Adrenal gland (tissue), 12 donors: ENCODE data around the gene CFLAR. TPM values are rescaled to one million over a fixed set of nuclear protein-coding genes. Genes with fewer than 3 reads are reported as not detected.

Source experiments
- DNase-seq, 7 donors: peaks; one replicate each; pipeline ENCODE4 v3.0.0-alpha.2; 2019 to 2020
- H3K27ac ChIP-seq, 5 donors: fragments of 200-600 bp; sonication (generic) in 4 of 5; 1 replicate in 3 of 5; 2 replicates in 2 of 5; pipeline versions ENCODE4 v1.5.1 to v1.8.0; 2016 to 2020; ENCODE audit warnings: mild to moderate bottlenecking in 1 of 5
- H3K27me3 ChIP-seq: fragments of 200-600 bp; 2 replicates; pipeline ENCODE4 v1.8.0; 2021
- H3K36me3 ChIP-seq, 2 donors: fragments of 200-600 bp; replicated peaks in 1 of 2; 1 replicate in 1 of 2; 2 replicates in 1 of 2; pipeline versions ENCODE4 v1.5.1 to v1.8.0; 2018 to 2022
- H3K4me1 ChIP-seq, 2 donors: fragments of 200-600 bp; replicated peaks in 1 of 2; 1 replicate in 1 of 2; 2 replicates in 1 of 2; pipeline versions ENCODE4 v1.5.1 to v1.8.0; 2018 to 2021
- H3K4me3 ChIP-seq, 4 donors: fragments of 200-600 bp; sonication (generic) in 3 of 4; one replicate each; pipeline ENCODE4 v1.5.1; 2016 to 2018
- H3K9me3 ChIP-seq, 3 donors: fragments of 200-600 bp; sonication (generic) in 1 of 3; replicated peaks in 1 of 3; 1 replicate in 2 of 3; 2 replicates in 1 of 3; pipeline versions ENCODE4 v1.5.1 to v1.8.0; 2016 to 2021
- POLR2A ChIP-seq, 2 donors: fragments of 450-650 bp; IDR thresholded peaks; one replicate each; pipeline ENCODE4 v1.6.1; 2017; ENCODE audit warnings: antibody characterized with exemption in 2 of 2, mild to moderate bottlenecking in 2 of 2, moderate library complexity in 1 of 2
- WGBS, 4 donors: extraction: QIAGEN DNeasy Blood & Tissue Kit in 2 of 4; methylation state at CpG; one replicate each; pipeline versions ENCODE4 v1.1.5 to v1.1.7; 2013 to 2017; 5-methylcytosine and 5-hydroxymethylcytosine counted together
- intact Hi-C, 2 donors: fragments of 100-400 bp; cut with DNase I; formaldehyde crosslinking; loops; one replicate each; pipeline versions ENCODE4 v1.14.1 to v1.15.0; 2022 to 2023
- polyA plus RNA-seq, 3 donors: library from polyadenylated mRNA; stranded (reverse); fragments of 200-250 nt in 2 of 3; fragments of 350-450 nt in 1 of 3; fragmentation: Illumina TruSeq in 1 of 3; extraction: RNeasy Lipid Tissue Mini Kit (QIAGEN cat#74804) in 1 of 3; gene quantifications; one replicate each; pipeline ENCODE4 v1.2.3, GENCODE V29; 2013 to 2014
- total RNA-seq, 9 donors: library from RNA; depleted of rRNA in 4 of 9; stranded (reverse); fragments of >200 nt in 4 of 9; fragments of 120-200 nt in 1 of 9; fragmentation: NEBNext Ultra II Directional in 1 of 9; extraction: Animal tissue kit (Norgen Biotek cat#: 25700) in 1 of 9; gene quantifications; one replicate each; pipeline versions ENCODE4 v1.1.0 to v1.2.4, GENCODE V29; 2013 to 2023
- TF ChIP-seq, protein P1 (sequence below), 6 experiments: fragments of 450-650 bp in 4 of 6; fragments of 200-600 bp in 2 of 6; sonication (generic) in 1 of 6; IDR thresholded peaks; 1 replicate in 5 of 6; 2 replicates in 1 of 6; pipeline versions ENCODE4 v1.5.1 to v1.8.0; 2016 to 2021; ENCODE audit warnings: antibody characterized with exemption in 6 of 6, mild to moderate bottlenecking in 2 of 6, moderate library complexity in 1 of 6
- donor health status: healthy with polysubstance abuse.
- donor health status: Bipolar disorder and iron deficiency.
- donor health status: DM: yes; HTN: yes; CAD: no.
- donor health status: DM: no; HTN: no; CAD: no.
- donor health status: DM: no; HTN: no; CAD: no.
- donor health status: DM: yes; HTN: yes; CAD: no.

The CFLAR gene
- total and polyA plus RNA-seq, 12 donors = 47.1 to 267 (median 91.8) TPM

GRCh38 chr2:201152517-201152916 lies 36.6 kb downstream of the CFLAR start:
- 92 to 100% (median 98%) methylated on average over 1 of the region's 1 CpG for WGBS, 4 donors
- intact Hi-C loops = loop anchor here in 1 of 2 donors (10.0 kb wide), 1 partner anchor 188 kb away; the partner anchor contains the start of gene ORC2
- peak in 1 of 7 donors; percentile 14 for DNase-seq
- no peak overlapping the region for H3K4me3 ChIP-seq
- H3K36me3 ChIP-seq = peaks cover 0 to 62% of the 10 kb centered on the region in 2 donors
- H3K9me3 ChIP-seq = no peaks in the 10 kb centered on the region
- no peaks in the 10 kb centered on the region for H3K27me3 ChIP-seq
- peak overlapping the region; percentile 17 to 92 (median 87) for H3K27ac ChIP-seq
- peaks cover 30 to 75% of the 10 kb centered on the region in 2 donors for H3K4me1 ChIP-seq
- TF ChIP-seq POLR2A (IDR thresholded peaks at IDR 0.05) = no peak
- TF ChIP-seq, protein P1, sequence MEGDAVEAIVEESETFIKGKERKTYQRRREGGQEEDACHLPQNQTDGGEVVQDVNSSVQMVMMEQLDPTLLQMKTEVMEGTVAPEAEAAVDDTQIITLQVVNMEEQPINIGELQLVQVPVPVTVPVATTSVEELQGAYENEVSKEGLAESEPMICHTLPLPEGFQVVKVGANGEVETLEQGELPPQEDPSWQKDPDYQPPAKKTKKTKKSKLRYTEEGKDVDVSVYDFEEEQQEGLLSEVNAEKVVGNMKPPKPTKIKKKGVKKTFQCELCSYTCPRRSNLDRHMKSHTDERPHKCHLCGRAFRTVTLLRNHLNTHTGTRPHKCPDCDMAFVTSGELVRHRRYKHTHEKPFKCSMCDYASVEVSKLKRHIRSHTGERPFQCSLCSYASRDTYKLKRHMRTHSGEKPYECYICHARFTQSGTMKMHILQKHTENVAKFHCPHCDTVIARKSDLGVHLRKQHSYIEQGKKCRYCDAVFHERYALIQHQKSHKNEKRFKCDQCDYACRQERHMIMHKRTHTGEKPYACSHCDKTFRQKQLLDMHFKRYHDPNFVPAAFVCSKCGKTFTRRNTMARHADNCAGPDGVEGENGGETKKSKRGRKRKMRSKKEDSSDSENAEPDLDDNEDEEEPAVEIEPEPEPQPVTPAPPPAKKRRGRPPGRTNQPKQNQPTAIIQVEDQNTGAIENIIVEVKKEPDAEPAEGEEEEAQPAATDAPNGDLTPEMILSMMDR (IDR thresholded peaks at IDR 0.05) = no peak

DNA sequence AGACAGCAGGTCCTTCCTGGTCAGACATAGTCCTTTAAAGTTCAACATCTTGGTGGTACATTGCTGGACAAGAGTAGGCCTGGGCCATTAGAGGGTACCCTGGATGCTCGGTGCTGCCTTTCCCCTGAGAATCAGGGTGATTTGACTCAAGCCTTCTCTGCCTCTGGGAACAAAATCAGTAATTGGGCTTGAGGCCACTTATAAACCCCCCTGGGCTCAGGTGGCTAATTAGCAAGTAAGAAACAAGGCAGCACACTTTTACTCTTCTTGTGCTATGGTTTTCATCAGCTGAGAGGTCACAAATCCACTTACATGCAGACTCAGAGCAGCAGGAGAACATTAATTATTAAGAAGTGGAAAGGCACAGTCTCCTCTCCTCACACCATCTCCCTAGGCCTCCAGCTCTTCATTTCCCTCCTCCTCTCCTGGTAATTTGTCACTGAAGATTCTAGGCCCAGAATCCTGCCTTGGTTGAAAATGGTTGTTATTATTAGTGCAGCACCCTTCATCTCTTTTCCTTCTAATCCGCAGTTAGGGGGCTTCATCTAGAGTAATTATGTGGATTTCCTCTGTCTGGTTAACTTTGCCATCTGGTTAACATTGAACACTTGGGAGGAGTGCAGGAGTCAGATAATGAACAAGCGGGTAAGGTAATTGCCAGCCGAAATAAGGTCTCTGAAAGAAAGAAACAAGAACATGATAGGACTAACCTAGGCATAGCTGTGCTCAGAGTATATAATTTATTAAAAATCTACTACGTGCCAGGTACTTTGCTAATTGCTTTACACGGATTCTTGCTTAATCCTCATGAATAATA lies 37.2 kb downstream of the CFLAR start:
- 84 to 93% (median 89%) methylated on average over 5 to 6 of the region's 6 CpGs for WGBS, 4 donors
- intact Hi-C loops = loop anchor here in 1 of 2 donors (10.0 kb wide), 1 partner anchor 188 kb away; the partner anchor contains the start of gene ORC2
- Histone ChIP-seq H3K4me3 (no peak overlapping the region), H3K9me3 (no peaks in the 10 kb centered on the region), H3K4me1 (peaks cover 36 to 78% of the 10 kb centered on the region in 2 donors), H3K27ac (peak overlapping the region in 3 of 5 donors; percentile 86 to 92 (median 87)), H3K27me3 (no peaks in the 10 kb centered on the region), H3K36me3 (peaks cover 0 to 64% of the 10 kb centered on the region in 2 donors)
- no peak for TF ChIP-seq POLR2A (IDR thresholded peaks at IDR 0.05)
- TF ChIP-seq, protein P1 (IDR thresholded peaks at IDR 0.05) = no peak
- DNase-seq = no peak

GRCh38 chr2:201154615-201155399 lies 38.8 kb downstream of the CFLAR start:
- WGBS, 4 donors = 80 to 87% (median 82%) methylated on average over 9 of the region's 9 CpGs
- DNase-seq = no peak
- TF ChIP-seq, protein P1 (IDR thresholded peaks at IDR 0.05) = no peak
- TF ChIP-seq POLR2A (IDR thresholded peaks at IDR 0.05) = no peak
- intact Hi-C loops = loop anchor here in 1 of 2 donors (5.0 to 10.0 kb wide), 3 partner anchors 38 to 190 kb away; partner anchors contain the start of genes CFLAR, HYCC2, NDUFB3 and ORC2
- H3K27me3 ChIP-seq = no peaks in the 10 kb centered on the region
- H3K9me3 ChIP-seq = no peaks in the 10 kb centered on the region
- H3K4me3 ChIP-seq = no peak overlapping the region
- H3K36me3 ChIP-seq = peaks cover 0 to 63% of the 10 kb centered on the region in 2 donors
- H3K4me1 ChIP-seq = peaks cover 34 to 70% of the 10 kb centered on the region in 2 donors
- peak overlapping the region in 4 of 5 donors; percentile 3 to 82 (median 39) for H3K27ac ChIP-seq

GRCh38 chr2:201156036-201156435 lies 40.1 kb downstream of the CFLAR start:
- Histone ChIP-seq H3K36me3 (peaks cover 0 to 70% of the 10 kb centered on the region in 2 donors), H3K27me3 (no peaks in the 10 kb centered on the region), H3K4me3 (no peak overlapping the region), H3K27ac (peak overlapping the region in 2 of 5 donors; percentile 82 to 86), H3K9me3 (no peaks in the 10 kb centered on the region), H3K4me1 (peaks cover 22 to 57% of the 10 kb centered on the region in 2 donors)
- intact Hi-C loops = loop anchor here in 1 of 2 donors (5.0 to 10.0 kb wide), 3 partner anchors 39 to 191 kb away; partner anchors contain the start of genes CFLAR, HYCC2, NDUFB3 and ORC2
- 68 to 86% (median 82%) methylated on average over 6 of the region's 6 CpGs for WGBS, 4 donors
- no peak for DNase-seq
- TF ChIP-seq POLR2A (IDR thresholded peaks at IDR 0.05) = no peak
- TF ChIP-seq, protein P1 (IDR thresholded peaks at IDR 0.05) = no peak
